CD4-positive, alpha-beta T cell treated with Interleukin-4 for 4 hours (primary cell): Measurements from ENCODE around the gene BSND.

ENCODE experiments used
- DNase-seq: peaks from one replicate; pipeline ENCODE4 v3.0.0-alpha.2; 2020

BSND gene

DNA sequence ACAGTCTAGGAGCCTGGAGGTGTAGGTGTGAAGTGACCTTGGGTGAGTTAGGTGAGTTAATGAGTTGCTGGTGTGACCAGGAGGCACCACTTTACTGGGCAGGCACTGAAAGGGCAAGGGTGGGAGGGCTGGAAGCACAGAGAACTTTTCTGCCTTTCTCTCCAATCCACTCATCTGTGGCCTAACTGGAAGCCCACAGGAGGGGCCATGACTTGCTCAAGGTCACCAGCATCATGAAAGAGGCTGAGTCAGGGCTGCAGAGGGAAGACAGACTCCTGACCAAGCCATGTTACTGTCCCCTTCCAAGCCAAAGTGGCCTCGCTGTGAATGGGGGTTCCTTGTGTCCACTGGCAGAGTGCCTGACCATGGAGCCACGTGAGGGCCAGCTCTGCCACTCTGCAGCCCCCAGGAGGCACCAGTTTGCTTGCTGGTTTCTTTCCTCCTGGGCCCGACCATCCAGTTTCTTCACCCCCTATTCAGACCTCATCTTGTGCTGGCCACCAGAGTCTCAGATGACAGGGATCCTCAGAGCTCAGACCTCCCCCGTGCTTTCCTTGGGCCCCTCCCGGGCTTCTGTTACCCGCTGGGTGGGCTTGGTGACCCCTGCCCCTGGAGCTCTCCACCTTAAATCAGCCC, 4.3 kb upstream of the BSND start:
- DNase-seq, result no peak

DNA sequence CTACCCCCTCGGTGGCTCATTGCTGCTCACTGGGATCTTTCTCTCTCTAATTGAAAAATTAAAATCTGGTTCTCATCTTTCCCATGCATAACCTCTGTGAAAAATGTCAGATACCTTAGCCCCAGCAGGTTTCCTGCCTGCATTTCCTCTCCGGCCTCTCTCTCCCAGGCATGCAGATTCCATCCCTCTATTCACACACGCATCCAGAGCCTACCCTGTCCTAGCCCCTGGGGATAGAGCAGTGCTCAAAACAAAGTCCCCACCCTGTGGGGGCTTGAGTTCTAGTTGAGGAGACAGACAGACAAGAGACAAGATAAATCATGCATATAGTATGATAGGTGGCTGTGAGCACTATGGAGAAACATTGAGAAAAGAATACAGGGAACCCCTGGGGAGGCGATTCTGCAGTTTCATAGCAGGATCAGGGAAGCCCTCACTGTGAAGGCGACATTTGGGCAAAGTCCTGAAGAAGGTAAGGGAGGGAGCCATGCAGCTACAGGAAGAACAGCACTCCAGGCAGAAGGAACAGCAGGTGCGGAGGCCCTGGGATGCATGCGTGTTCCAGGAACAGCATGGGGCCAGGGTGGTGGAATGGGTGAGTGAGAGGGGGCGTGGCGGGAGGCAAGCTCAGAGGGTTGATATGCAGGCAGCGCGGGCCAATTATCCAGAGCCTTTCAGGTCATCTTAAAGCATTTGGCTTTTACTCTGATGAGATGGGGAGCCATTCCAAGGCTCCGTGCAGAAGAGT, 3.5 kb upstream of the BSND start:
- DNase-seq, result no peak

DNA sequence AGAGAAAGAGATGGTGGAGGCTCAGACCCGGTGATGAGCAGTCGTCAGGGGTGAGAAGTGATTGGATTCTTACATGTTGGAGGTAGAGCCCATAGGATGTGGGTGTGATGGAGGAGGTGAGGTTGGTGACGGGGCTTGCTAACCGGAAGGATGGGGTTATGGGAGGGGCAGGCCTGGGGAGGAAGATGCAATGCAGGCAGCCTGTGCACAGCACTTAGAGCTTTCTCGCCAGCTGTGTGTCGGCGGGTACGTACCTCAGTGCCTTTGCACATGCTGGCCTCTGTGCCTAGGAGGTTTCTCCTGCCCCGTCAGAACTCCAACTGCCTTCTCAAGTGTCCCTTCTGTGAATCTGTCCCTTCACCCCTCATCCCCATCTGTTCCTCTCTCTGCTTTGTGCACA, 2.9 kb upstream of the BSND start:
- peak; percentile 44 for DNase-seq

DNA sequence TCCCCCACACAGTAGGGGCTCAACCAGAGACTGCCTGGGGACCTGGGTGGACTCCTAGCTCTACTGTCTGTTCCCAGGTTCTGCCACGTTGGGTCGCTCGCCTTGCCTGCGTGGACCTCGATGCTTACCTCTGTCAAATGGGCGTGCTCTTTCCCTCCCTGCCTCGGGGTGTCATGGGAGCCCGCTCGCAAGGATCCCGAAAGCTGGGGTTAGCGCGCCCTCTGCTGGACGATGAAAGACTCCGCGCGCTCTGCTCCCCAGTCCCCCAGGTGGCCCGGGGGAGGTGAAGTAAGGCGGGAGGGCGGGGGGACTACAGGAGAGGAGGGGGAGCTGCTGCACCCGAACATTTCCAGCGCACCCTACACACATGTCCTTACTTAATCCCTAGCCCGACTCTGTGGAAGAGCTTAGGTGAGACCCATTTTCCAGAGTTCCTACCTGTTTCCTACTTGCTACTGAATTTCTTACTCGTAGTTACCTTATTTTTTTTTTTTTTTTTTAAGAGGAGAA, 2.3 kb upstream of the BSND start:
- peak; percentile 75 for DNase-seq

DNA sequence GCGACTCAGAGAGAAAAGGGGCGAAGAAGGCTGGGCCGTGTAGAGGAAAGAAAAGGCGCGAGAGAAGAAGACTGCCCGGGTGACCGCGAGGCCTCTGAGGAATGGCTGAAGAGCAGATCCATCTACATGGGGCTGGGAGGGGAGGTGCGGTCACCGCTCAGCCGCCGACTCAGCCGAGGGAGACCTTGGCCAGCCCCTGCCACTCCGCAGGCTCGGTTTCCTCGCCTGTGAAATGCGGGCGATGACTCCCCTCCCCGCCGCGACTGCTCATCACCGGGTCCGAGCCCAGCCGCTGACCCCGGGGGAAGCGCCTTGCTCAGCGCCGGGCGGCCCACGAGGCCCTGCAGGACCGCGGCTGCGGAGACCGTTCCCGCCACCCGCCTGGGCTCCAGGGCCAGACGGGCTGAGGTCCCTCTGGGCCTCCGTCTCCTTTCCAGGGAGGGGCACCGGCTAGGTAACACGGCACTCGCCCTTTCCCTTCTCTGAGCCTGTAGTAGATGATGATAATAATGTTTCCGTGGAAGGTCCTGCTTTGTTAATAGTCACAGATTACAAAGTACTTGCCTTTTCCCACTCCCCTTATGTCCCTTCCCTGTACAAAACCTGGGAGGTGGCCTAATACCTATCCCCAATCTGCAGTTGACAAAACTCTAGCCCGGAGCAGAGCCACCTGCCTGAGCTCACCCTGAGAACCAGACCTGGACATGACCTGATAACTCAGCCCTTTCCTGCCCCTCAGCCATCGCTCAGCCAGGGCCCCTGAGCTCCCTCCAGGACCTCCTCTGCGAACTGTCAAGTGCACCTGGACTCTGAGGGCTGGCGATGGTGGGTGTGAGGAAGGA, 1.6 kb upstream of the BSND start:
- no peak for DNase-seq

DNA sequence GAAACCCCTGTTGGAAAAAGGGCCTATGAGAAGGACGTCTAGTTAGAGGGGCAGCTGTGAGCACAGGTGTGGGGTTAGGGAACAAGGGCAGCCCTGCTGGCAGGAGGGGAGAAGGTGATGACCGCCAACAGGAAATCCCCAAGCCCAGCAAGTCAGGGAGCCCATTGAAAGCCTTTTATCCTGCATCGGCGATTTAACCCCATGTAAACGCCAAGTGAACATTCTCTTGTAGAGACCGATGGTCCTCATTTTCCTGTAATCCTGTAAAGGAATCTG, 1.1 kb upstream of the BSND start:
- DNase-seq, result no peak

DNA sequence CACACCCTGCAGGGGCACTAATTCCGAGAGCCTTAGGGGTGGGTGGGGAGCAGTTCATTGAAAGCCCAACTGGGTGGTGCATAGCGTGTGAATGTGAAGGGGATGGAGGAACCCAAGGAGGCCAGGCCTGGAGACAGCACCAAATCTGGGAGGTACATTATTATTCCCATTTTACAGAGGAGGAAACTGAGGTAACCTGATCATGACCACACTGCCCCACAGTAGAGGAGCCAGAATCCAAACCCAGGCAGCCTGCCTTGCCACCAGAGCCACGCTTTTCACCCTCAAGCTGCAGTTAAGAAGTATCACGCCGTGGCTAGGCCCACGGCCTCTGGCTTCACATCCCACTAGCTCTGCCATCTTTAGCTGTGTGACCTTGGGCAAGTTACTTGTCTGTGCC, 633 bp upstream of the BSND start:
- DNase-seq, result no peak

DNA sequence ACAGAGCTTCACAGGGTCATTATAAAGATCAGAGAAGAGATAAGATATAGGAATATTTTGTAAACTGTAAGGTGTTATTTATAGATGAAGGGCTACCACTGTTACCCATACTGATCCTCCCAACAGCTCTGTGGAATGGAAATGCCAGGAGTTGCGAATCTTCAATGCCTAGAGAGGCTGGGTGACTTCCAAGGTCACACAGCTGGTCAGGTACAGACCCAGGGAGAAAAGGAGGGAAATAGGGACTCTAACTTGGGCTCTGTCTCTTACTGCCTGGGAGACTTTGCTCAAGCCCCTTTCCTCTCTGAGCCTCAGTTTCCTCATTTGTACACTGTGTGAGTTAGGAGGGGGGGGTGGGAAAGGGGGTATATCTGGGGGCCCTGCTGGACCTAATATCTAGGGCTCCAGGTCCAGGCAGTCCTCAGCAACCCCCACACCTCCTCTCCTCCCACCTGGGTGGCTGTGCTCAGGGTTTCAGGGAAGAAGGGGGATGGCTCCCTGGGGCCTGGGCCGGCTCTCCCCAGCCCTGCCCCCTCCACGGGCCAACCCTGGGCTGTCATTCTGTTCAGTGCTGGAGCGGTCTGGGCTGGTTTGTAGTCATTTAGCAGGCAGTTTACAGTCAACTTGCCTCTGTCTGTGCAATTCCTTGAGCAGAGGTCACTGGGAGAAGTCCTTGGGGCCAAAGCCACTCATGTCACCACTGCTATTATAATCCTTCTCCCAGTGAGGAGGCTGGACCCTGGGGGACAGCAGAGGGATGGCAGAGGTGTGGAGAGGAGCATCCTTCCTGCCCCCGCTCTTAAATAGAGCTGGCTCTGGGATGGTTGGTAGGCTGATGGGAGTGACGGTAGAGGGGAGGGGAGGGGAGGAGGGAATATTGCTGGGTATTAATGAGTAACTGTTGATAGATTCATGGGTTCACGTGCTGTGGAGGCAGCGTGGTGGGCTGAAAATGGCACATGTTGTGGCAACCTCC, 1.7 kb downstream of the BSND start:
- DNase-seq, result no peak

DNA sequence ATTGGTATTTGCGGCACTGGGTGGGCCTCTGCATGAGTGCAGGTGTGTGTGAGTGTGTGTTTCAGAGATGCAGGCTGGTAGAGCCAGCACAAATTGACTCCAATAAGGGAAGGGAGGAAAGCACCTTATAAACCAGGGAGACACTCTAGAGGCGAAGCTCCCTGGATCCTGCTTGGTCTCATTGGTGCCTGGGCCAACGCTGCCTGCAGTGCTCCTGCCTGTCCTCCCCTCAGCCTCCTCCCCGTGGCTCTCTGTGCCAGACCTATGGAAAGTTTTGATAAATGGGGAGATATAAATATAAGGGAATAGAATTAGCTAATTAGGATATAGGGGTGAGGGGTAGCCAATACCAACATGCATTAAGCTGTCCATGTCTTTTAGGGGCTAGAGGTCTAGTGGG, 2.6 kb downstream of the BSND start:
- no peak for DNase-seq

DNA sequence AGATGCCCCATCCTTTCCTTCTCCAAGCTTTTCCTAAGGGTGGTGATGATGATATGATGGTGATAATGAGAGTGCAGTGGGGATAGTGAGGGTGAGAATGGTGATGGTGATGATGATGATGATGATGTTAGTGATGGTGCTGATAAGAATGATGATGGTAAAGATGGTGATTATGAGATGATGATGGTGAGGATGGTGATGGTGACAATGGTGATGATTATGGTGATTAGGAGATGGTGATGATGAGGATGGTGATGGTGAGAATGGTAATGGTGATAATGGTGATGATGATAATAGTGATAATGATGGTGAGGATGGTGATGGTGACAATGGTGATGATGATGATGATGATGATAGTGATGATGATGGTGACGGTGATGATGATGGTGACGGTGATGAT, 4.0 kb downstream of the BSND start:
- DNase-seq, result no peak

DNA sequence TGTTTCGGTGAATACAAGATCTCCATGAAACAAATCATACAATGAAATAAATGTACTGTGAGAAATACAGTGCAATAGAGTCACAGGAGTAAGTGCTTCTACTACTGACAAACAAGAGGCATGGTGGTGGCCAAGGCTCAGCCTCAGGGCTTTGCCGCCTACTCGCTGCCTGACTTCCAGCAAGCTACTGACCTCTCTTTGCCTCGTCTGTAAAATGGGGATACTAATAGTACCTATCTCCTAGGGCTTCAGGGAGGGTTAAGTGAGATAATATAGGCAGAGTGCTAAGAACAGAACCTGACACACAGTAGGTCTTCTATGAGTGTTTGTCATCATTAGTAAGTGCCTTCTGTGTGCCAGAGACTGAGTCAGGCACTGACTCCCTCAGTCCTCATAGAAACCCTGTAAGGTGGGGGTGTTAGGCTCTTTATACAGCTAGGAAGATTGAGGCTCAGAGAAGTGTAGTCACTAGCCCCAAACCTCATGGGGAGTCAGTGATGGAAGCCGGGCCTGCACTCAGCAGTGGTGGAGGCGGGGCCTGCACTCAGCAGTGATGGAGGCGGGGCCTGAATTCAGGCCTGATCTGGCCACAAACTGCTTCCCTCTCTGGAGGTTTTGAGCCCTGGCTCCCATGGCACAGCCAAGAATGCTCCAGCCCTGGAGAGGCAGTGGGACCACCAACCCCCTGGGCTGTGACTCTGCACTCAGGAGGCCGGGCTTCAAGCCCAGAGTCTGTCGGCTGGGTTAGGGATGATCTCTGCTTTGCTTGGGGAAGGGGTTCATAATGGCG, 6.8 kb downstream of the BSND start:
- DNase-seq, result no peak

DNA sequence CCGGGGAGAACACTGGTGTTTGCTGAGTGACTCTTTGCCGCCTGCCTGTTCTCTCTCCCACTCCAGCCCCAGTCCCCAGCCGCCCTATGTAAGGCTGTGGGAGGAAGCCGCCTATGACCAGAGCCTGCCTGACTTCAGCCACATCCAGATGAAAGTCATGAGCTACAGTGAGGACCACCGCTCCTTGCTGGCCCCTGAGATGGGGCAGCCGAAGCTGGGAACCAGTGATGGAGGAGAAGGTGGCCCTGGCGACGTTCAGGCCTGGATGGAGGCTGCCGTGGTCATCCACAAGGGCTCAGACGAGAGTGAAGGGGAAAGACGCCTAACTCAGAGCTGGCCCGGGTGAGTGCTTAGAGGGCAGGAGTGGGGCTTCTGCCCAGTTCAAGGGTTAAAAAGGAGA, 8.2 kb downstream of the BSND start:
- no peak for DNase-seq

DNA sequence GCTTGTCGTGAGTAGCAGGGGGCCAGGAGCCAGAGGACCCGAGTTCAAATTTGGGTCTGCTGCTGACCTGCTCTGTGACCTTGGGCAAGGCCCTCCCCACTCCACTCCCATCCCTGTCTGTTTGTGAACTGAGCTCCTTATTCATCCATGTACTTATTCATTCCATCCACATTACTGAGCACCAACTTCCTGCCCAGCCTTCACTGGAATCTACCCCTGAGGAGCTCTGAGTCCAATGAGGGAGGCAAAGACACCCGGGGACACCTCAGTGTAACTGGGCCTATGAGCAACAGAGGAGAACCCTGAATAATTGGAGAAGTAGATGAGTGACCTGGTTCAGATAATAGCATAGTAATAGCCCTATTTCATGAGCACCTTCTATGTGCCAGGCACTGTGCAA, 8.9 kb downstream of the BSND start:
- no peak for DNase-seq

DNA sequence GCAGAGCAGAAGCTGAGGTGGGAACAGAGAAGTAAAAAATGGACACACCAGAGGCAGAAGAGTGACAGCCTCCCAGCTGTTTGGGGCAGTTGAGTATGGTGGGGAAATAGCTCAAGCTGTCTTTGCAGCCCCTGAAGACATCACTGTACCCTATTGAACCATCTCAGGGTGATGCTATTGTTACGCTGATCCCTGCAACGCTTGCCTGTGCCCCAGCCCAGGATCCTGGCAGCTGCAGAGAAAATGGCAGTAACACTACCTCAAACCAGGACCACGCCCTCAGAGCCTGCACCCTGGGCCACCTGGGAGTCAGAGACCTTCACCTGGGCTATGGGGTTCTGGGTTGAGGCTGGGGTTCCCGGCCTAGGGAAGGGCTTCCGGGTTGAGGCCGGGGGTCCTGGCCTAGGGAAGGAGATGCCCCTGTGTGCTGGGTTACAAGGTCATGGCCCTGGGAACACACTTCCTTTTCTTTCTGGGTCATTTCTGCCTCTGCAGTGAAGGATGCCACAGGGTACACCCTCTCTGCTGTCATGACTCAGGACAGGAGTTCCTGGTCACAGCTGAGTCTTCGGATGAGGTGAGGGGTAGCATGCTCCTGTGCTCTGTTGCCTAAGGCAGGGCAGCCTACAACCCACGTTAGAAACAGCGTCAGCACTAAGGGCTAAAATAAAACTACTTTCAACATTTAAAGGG, 11.6 kb downstream of the BSND start:
- no peak for DNase-seq

DNA sequence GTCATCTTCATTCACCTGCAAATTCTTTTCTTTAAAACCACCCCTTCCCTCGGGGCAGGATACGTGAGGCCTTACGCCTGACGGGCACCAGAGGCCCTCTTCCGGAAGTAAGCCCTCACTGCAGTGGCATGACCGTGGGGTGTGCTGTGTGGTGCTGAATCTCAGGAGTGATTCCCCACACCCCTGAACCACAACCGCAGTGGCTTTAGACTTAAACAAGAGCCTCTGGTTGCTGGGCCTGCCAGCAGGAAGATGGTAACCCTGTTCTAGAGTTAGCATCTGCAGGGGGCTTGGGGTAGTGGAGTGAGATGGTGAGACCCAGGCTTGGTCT, 12.1 kb downstream of the BSND start:
- no peak for DNase-seq

DNA sequence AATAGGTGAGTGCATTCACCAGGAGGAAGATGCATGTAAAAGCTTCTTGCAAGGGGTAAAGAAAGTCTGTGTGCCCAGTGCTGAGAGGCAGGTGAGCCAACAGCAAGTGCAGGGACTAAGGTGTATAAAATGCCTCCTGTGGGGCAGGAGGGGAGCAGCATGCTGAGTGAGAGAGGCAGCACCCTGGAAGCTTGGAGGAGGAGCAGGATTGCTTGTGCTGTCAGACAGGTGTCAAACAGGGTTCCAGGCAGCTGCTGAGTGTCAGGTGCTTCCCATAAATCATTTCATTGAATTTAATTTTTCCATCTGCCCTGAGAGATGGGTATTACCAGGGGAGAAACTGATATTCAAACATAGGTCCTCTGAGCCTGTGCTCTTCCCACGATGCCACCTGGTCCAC, 13.9 kb downstream of the BSND start:
- DNase-seq, result no peak

DNA sequence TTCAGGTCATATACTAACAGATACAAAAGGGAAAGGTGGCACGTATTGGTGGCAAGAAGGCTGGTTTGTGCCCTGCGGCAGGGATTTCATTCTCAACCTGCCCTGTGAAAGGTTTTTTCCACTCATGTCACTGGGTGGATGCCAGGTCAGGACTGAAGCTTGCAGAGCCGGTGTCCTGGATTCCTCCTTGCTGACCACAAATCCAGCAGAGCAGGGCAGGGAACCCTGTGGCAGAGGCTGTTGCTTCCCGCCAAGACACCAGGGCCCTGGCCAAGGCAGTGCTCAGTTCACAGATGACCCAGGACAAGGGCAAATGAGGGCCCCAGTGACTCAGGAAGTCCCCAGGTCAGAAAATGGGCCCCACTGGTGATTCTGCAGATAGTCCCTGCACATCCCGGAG, 16.4 kb downstream of the BSND start:
- DNase-seq, result no peak

DNA sequence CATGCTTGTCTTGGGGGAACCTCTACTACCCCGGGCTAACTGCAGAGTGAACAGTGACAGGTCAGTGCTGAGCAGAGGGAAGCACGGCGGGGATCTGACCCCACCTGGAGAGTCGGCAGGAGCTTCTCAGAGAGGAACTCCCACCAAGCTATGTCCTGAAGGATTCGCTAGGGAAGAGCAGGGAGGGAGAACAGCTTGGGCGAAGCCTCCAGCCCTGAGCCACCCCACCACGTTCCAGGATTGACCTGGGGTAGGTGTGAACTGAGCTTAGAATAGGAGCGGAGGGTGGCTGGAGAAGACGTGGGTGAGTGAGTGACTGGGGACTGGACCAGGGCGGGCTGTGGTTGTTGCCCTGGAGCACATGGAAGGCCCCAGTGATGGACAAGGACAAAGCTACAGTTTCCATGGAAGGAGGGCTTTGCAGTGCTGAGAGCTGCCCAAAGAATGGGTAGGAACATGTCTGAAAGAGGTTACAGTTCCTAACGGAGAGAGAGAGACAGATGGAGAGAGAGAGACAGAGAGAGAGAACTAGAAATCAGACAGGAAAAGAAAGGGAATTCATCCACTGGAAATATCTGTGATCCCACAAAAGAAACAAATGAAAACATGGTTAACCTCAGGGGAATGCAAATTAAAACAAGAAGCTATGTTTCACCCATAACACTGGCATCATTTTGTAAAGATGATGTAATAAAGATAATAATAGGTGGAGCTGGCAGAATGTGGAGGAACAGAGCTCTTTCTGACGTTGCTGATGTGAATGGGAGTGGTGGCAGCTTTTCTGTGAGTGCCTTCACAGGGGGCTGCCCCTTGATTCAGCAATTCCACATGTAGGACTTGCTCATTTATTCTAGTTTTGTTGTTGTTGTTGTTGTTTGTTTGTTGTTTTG, 17.2 kb downstream of the BSND start:
- no peak for DNase-seq

DNA sequence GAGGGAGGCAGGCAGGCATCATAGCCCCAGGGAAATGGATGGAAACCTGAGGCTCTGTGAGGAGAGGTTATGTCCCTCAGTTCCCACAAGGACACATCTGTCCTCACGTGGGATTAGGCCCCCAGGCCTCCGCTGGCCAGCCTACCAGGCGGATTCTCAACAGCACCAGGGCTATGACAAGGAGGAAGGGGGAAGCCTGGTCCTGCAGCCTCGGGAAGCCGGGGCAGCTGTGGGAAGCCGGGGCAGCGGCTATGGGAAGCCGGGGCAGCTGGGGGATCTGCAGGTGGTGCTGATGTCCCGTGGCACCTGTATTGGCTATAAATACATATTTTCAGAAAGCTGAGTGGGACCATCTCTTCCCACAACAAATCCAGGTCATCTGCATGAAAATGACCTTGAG, 19.7 kb downstream of the BSND start:
- no peak for DNase-seq

DNA sequence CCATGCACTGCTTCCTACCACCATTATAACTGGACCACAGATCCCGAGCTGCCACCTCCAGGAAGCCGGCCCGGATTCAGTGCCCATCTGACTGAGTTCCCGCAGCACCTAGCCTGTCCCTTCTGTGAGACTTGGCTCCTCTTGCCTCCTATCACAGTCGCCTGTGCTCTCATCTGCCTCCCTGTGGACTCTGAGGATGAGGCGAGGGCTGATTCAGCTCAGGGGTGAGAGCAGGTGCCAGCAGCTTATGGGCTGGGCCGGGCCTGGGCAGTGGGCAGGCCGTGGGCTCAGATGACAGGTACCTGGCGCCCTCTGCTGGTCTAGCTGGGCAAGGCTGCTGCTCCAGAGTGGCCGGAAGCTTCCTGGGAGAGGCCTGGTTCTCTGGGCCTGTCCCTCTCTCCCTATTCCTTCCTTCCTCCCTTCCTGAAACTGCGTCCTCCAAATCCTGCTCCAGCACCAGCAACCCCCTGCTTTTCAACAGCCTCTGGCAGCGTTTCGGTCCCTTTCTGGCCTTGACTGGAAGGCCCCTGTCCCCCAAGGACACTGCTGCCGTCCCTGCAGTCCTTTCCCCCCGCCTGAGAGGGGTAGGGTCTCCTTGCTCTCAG, 23.3 kb downstream of the BSND start:
- DNase-seq, result peak; percentile 34
